ENCODE results near the gene SPZ1. TPM values are rescaled to one million over a fixed set of nuclear protein-coding genes. Genes with fewer than 3 reads are reported as not detected.

SPZ1 gene
- total and polyA plus RNA-seq, 2 donors (not counting 1 experiment from before 2014, with no cell fraction given), result not detected

DNA sequence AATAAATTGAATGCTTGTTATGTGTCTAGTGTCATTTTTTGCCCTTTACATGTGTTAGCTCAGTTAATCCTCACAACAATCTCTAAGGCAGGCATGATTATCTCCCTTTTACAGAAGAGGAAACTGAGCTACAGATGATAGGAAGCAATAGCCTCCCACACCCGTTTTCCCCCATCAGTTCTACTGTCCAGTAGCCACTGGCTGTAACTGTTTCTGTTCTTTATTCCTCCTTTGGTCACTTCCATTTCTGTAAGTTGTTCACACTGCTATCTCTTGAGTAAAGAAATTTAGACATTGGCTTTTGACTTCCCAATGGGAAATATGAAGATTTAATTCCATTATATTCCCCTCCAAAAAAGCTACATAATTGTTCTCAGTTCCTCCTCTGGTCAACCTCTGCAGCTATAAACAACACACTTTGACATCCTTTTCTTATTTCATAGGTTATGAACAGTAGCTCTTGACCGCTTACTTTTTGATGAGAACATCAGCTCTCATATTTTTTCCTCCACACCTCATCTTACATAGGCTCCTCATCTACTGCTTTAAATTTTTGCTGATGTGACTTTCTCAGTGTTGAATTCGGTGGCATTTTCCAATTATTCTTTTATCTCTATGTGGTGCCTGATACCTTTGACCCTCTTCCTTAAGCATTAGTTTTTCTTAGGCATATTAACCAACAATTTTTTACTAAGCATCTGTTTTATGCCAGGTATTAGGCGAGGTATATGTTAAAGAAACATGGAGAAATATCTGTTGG, 21.4 kb downstream of the SPZ1 start:
- Histone ChIP-seq H3K4me3 (ENCODE audit: control extremely low read depth in 1 of 5, extremely low read depth in 1 of 5, insufficient read depth in 1 of 5, low read depth in 2 of 5, low read length in 4 of 5) (no peak overlapping the region), H3K9me3 (ENCODE audit: control extremely low read depth in 1 of 3, control insufficient read depth in 2 of 3, insufficient read depth in 1 of 3, low read length in 2 of 3) (no peaks in the 10 kb centered on the region), H3K9ac (ENCODE audit: low read length) (no peak overlapping the region), H2AFZ (ENCODE audit: insufficient read depth, low read depth, low read length, poor library complexity, severe bottlenecking) (no peak overlapping the region), H3K27ac (ENCODE audit: low read length in 2 of 2) (no peak overlapping the region), H3K79me2 (ENCODE audit: control insufficient read depth, insufficient read depth, low read length) (no peaks in the 10 kb centered on the region), H3K4me2 (replicated peaks; ENCODE audit: low read depth, low read length, poor library complexity, severe bottlenecking) (no peak overlapping the region), H3K4me1 (ENCODE audit: control insufficient read depth in 2 of 2, insufficient read depth in 2 of 2, low read length in 2 of 2) (no peaks in the 10 kb centered on the region), H4K20me1 (ENCODE audit: control insufficient read depth, insufficient read depth, low read length, poor library complexity, severe bottlenecking) (no peaks in the 10 kb centered on the region), H3K27me3 (replicated peaks in 1 of 4; ENCODE audit: control extremely low read depth in 1 of 4, control insufficient read depth in 3 of 4, insufficient read depth in 4 of 4, low read length in 3 of 4) (peaks cover 0 to 2% (median 0%) of the 10 kb centered on the region in 4 experiments), H3K36me3 (replicated peaks in 1 of 2; ENCODE audit: control extremely low read depth in 1 of 2, control insufficient read depth in 1 of 2, extremely low read depth in 1 of 2, insufficient read depth in 2 of 2, low read length in 1 of 2) (no peaks in the 10 kb centered on the region)
- intact Hi-C loops (cut with micrococcal nuclease), result no loop called here
- ATAC-seq (ENCODE audit: low read depth), result no peak
- CTCF ChIA-PET, result interaction anchor here (0.7 to 1.6 kb wide), 2 partner anchors 258 to 492 kb away, joined by 3 to 4 read pairs; no protein-coding TSS in a partner anchor
- Mint-ChIP-seq H3K9me3 (ENCODE audit: insufficient read depth) (no peaks in the 10 kb centered on the region), H3K27ac (no peak overlapping the region), H3K27me3 (peaks cover 17% of the 10 kb centered on the region), H3K4me3 (no peak overlapping the region), H3K4me1 (no peaks in the 10 kb centered on the region)
- WGBS (ENCODE audit: insufficient coverage), result no CpG with 5 or more reads among the region's 4 CpGs
- no peak for DNase-seq
- no peak for TF ChIP-seq EZH2 (IDR thresholded peaks at IDR 0.05; ENCODE audit: borderline replicate concordance, insufficient read depth, low read depth, low read length, poor library complexity, severe bottlenecking)
- TF ChIP-seq, protein P1, sequence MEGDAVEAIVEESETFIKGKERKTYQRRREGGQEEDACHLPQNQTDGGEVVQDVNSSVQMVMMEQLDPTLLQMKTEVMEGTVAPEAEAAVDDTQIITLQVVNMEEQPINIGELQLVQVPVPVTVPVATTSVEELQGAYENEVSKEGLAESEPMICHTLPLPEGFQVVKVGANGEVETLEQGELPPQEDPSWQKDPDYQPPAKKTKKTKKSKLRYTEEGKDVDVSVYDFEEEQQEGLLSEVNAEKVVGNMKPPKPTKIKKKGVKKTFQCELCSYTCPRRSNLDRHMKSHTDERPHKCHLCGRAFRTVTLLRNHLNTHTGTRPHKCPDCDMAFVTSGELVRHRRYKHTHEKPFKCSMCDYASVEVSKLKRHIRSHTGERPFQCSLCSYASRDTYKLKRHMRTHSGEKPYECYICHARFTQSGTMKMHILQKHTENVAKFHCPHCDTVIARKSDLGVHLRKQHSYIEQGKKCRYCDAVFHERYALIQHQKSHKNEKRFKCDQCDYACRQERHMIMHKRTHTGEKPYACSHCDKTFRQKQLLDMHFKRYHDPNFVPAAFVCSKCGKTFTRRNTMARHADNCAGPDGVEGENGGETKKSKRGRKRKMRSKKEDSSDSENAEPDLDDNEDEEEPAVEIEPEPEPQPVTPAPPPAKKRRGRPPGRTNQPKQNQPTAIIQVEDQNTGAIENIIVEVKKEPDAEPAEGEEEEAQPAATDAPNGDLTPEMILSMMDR (IDR thresholded peaks at IDR 0.05), result no peak
- POLR2A ChIA-PET, result no interaction called here

DNA sequence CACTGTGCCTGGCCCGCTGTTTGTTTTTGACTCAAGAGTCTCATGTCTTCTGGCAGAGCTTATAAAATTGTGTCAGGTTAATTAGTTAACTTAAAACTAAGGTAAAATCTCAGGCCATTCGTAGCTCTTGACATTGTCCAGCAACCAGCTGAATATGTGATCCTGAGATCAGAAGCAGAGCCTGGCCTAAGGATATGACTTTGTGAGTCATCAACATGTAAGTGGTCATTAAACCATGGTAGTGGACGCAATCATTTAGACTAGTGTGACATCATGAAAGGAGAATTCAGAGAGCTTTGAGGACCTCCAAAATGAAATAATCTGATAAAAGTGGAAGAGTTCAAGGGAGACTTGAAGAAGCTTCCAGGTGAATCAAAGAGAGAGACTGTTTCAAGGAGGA, 23.3 kb downstream of the SPZ1 start:
- Histone ChIP-seq H3K4me3 (ENCODE audit: control extremely low read depth in 1 of 5, extremely low read depth in 1 of 5, insufficient read depth in 1 of 5, low read depth in 2 of 5, low read length in 4 of 5) (no peak overlapping the region), H3K27me3 (replicated peaks in 1 of 4; ENCODE audit: control extremely low read depth in 1 of 4, control insufficient read depth in 3 of 4, insufficient read depth in 4 of 4, low read length in 3 of 4) (peaks cover 0 to 2% (median 0%) of the 10 kb centered on the region in 4 experiments), H3K4me2 (replicated peaks; ENCODE audit: low read depth, low read length, poor library complexity, severe bottlenecking) (no peak overlapping the region), H3K36me3 (replicated peaks in 1 of 2; ENCODE audit: control extremely low read depth in 1 of 2, control insufficient read depth in 1 of 2, extremely low read depth in 1 of 2, insufficient read depth in 2 of 2, low read length in 1 of 2) (no peaks in the 10 kb centered on the region), H2AFZ (ENCODE audit: insufficient read depth, low read depth, low read length, poor library complexity, severe bottlenecking) (no peak overlapping the region), H3K79me2 (ENCODE audit: control insufficient read depth, insufficient read depth, low read length) (no peaks in the 10 kb centered on the region), H3K27ac (ENCODE audit: low read length in 2 of 2) (no peak overlapping the region), H3K4me1 (ENCODE audit: control insufficient read depth in 2 of 2, insufficient read depth in 2 of 2, low read length in 2 of 2) (no peaks in the 10 kb centered on the region), H3K9ac (ENCODE audit: low read length) (no peak overlapping the region), H4K20me1 (ENCODE audit: control insufficient read depth, insufficient read depth, low read length, poor library complexity, severe bottlenecking) (no peaks in the 10 kb centered on the region), H3K9me3 (ENCODE audit: control extremely low read depth in 1 of 3, control insufficient read depth in 2 of 3, insufficient read depth in 1 of 3, low read length in 2 of 3) (no peaks in the 10 kb centered on the region)
- H3K4me1 Mint-ChIP-seq, result no peaks in the 10 kb centered on the region
- ChIA-PET CTCF (no interaction called here), POLR2A (no interaction called here)
- no peak overlapping the region for H3K27ac Mint-ChIP-seq
- WGBS (ENCODE audit: insufficient coverage), result 91% methylated on average over 3 of the region's 3 CpGs
- TF ChIP-seq, protein P1 (IDR thresholded peaks at IDR 0.05), result no peak
- TF ChIP-seq EZH2 (IDR thresholded peaks at IDR 0.05; ENCODE audit: borderline replicate concordance, insufficient read depth, low read depth, low read length, poor library complexity, severe bottlenecking), result no peak
- no peak for ATAC-seq (ENCODE audit: low read depth)
- H3K27me3 Mint-ChIP-seq, result peaks cover 14% of the 10 kb centered on the region
- DNase-seq, result no peak
- H3K4me3 Mint-ChIP-seq, result no peak overlapping the region
- no peaks in the 10 kb centered on the region for H3K9me3 Mint-ChIP-seq (ENCODE audit: insufficient read depth)
- intact Hi-C loops (cut with micrococcal nuclease), result no loop called here

Measured in B cell (primary cell).